Esophagus squamous epithelium (tissue), 5 donors: ENCODE measurements around the gene GRIK2. TPM values are rescaled to one million over a fixed set of nuclear protein-coding genes. Genes with fewer than 3 reads are reported as not detected.

ENCODE experiments used
- DNase-seq: peaks from one replicate; lab custom pipeline; 2025; lab: John Stamatoyannopoulos, UW
- H3K27ac ChIP-seq, 4 donors: fragments of 200-600 bp; sonication (generic); one replicate each; pipeline ENCODE4 v1.5.1; 2016 to 2019; ENCODE audit warnings: mild to moderate bottlenecking in 1 of 4
- H3K27me3 ChIP-seq, 4 donors: fragments of 200-600 bp; sonication (generic); 1 replicate in 3 of 4; 2 replicates in 1 of 4; pipeline versions ENCODE4 v1.5.1 to v1.6.0; 2017 to 2021; ENCODE audit warnings: antibody characterized with exemption in 1 of 4
- H3K36me3 ChIP-seq, 3 donors: fragments of 200-600 bp; sonication (generic); one replicate each; pipeline ENCODE4 v1.5.1; 2016 to 2019
- H3K4me1 ChIP-seq, 3 donors: fragments of 200-600 bp; sonication (generic); one replicate each; pipeline ENCODE4 v1.5.1; 2017 to 2019
- H3K4me3 ChIP-seq, 4 donors: fragments of 200-600 bp; sonication (generic); 1 replicate in 3 of 4; 2 replicates in 1 of 4; pipeline ENCODE4 v1.5.1; 2016 to 2019; ENCODE audit warnings: mild to moderate bottlenecking in 2 of 4, moderate library complexity in 1 of 4
- H3K9me3 ChIP-seq, 3 donors: fragments of 200-600 bp; sonication (generic); one replicate each; pipeline ENCODE4 v1.5.1; 2016 to 2019
- POLR2A ChIP-seq, 4 donors: fragments of 450-650 bp; IDR thresholded peaks; one replicate each; pipeline ENCODE4 v1.6.1; 2017; ENCODE audit warnings: antibody characterized with exemption in 4 of 4, mild to moderate bottlenecking in 4 of 4, moderate library complexity in 3 of 4
- WGBS, 2 donors: methylation state at CpG; one replicate each; pipeline ENCODE4 v1.1.5; 2018; 5-methylcytosine and 5-hydroxymethylcytosine counted together
- intact Hi-C: fragments of 100-400 bp; cut with DNase I; formaldehyde crosslinking; loops from one replicate; pipeline ENCODE4 v1.15.0; 2022
- total RNA-seq, 4 donors: library from RNA; depleted of rRNA; stranded (reverse); fragments of >200 nt; gene quantifications; one replicate each; pipeline ENCODE4 v1.1.0, GENCODE V29; 2016
- TF ChIP-seq, protein P1 (sequence below), 6 experiments: fragments of 450-650 bp in 4 of 6; fragments of 200-600 bp in 2 of 6; sonication (generic) in 2 of 6; IDR thresholded peaks; one replicate each; pipeline ENCODE4 v1.5.1; 2016 to 2019; ENCODE audit warnings: antibody characterized with exemption in 6 of 6, mild to moderate bottlenecking in 4 of 6, moderate library complexity in 4 of 6
- donor health status: DM: yes; HTN: yes; CAD: no.

The GRIK2 gene
- total RNA-seq, 4 donors from 2014 or later: 0.19 TPM; not detected in 3

DNA sequence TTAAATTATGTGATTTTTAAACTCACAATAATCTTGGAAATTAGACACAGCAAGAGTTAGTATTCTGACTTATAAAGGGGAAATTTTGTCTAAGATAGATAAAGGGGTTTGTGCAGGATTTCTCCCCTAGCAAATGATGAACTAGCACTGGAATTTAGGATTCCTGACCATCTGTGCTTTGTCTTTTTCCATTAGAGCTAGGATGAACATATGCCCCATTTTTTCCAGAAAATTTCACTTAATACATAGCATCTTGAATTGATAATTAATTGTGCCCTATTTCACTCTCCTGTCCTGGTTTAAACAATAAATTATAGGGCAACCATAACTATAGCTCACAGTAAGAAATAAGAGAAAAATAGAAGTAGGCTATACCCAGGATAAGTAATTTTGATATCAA, 601.0 kb downstream of the GRIK2 start:
- no peaks in the 10 kb centered on the region for H3K9me3 ChIP-seq
- H3K27me3 ChIP-seq: no peaks in the 10 kb centered on the region
- H3K4me1 ChIP-seq: no peaks in the 10 kb centered on the region
- no peak overlapping the region for H3K4me3 ChIP-seq
- no peaks in the 10 kb centered on the region for H3K36me3 ChIP-seq
- intact Hi-C loops: no loop called here
- DNase-seq: no peak
- TF ChIP-seq POLR2A (IDR thresholded peaks at IDR 0.05): no peak
- TF ChIP-seq, protein P1, sequence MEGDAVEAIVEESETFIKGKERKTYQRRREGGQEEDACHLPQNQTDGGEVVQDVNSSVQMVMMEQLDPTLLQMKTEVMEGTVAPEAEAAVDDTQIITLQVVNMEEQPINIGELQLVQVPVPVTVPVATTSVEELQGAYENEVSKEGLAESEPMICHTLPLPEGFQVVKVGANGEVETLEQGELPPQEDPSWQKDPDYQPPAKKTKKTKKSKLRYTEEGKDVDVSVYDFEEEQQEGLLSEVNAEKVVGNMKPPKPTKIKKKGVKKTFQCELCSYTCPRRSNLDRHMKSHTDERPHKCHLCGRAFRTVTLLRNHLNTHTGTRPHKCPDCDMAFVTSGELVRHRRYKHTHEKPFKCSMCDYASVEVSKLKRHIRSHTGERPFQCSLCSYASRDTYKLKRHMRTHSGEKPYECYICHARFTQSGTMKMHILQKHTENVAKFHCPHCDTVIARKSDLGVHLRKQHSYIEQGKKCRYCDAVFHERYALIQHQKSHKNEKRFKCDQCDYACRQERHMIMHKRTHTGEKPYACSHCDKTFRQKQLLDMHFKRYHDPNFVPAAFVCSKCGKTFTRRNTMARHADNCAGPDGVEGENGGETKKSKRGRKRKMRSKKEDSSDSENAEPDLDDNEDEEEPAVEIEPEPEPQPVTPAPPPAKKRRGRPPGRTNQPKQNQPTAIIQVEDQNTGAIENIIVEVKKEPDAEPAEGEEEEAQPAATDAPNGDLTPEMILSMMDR (IDR thresholded peaks at IDR 0.05): no peak
- H3K27ac ChIP-seq: no peak overlapping the region

DNA sequence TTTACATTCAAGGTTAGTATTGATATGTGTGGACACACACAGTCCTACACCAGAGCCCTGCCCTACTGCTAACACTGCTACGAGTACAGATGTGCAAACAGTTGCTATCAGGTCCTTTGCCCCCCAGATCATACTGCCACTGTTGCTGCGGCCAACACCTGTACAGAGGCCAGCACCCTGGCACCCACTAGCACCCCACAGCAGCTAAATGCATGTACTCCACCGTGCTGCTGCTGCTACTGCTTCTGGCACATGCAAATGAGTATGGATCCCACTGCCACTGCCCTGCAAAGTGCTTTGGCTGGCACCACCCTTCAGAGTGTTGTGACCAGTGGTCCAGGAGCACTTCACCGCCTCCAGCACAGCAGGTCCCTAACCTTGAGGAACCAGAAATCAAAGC, 621.9 kb downstream of the GRIK2 start:
- Histone ChIP-seq H3K4me3 (no peak overlapping the region), H3K9me3 (no peaks in the 10 kb centered on the region), H3K36me3 (no peaks in the 10 kb centered on the region), H3K27me3 (no peaks in the 10 kb centered on the region), H3K4me1 (no peaks in the 10 kb centered on the region), H3K27ac (no peak overlapping the region)
- TF ChIP-seq POLR2A (IDR thresholded peaks at IDR 0.05): no peak
- TF ChIP-seq, protein P1 (IDR thresholded peaks at IDR 0.05): no peak
- no peak for DNase-seq
- intact Hi-C loops: no loop called here
- WGBS, 2 donors: 27 to 48% methylated on average over 2 of the region's 4 CpGs

GRCh38 chr6:102022281-102022680, 628.8 kb downstream of the GRIK2 start:
- no peaks in the 10 kb centered on the region for H3K36me3 ChIP-seq
- no peak overlapping the region for H3K4me3 ChIP-seq
- no peak for DNase-seq
- intact Hi-C loops: no loop called here
- no peaks in the 10 kb centered on the region for H3K9me3 ChIP-seq
- H3K27ac ChIP-seq: no peak overlapping the region
- no peaks in the 10 kb centered on the region for H3K27me3 ChIP-seq
- no peaks in the 10 kb centered on the region for H3K4me1 ChIP-seq
- TF ChIP-seq POLR2A (IDR thresholded peaks at IDR 0.05): no peak
- TF ChIP-seq, protein P1 (IDR thresholded peaks at IDR 0.05): no peak
- WGBS, 2 donors: 52 to 79% methylated on average over 2 of the region's 2 CpGs

GRCh38 chr6:102022803-102023202, 629.3 kb downstream of the GRIK2 start:
- TF ChIP-seq POLR2A (IDR thresholded peaks at IDR 0.05): no peak
- TF ChIP-seq, protein P1 (IDR thresholded peaks at IDR 0.05): no peak
- intact Hi-C loops: no loop called here
- H3K36me3 ChIP-seq: no peaks in the 10 kb centered on the region
- H3K4me3 ChIP-seq: no peak overlapping the region
- H3K27me3 ChIP-seq: no peaks in the 10 kb centered on the region
- no peaks in the 10 kb centered on the region for H3K9me3 ChIP-seq
- no peak for DNase-seq
- no peaks in the 10 kb centered on the region for H3K4me1 ChIP-seq
- no peak overlapping the region for H3K27ac ChIP-seq

- no peaks in the 10 kb centered on the region for H3K27me3 ChIP-seq
- H3K9me3 ChIP-seq: no peaks in the 10 kb centered on the region
- no peaks in the 10 kb centered on the region for H3K36me3 ChIP-seq
- 59 to 68% methylated on average over 3 of the region's 3 CpGs for WGBS, 2 donors
- DNase-seq: no peak
- TF ChIP-seq, protein P1 (IDR thresholded peaks at IDR 0.05): no peak
- TF ChIP-seq POLR2A (IDR thresholded peaks at IDR 0.05): no peak
- H3K4me1 ChIP-seq: no peaks in the 10 kb centered on the region
- no peak overlapping the region for H3K27ac ChIP-seq
- H3K4me3 ChIP-seq: no peak overlapping the region
- intact Hi-C loops: no loop called here
These were observed 630.6 kb downstream of the GRIK2 start for GRCh38 chr6:102023977-102024657.
